Testis (tissue), 2 donors: Measurements from ENCODE around the gene RIPOR2.

Experiments used
- CTCF ChIP-seq, 3 experiments: fragments of 450-650 bp in 2 of 3; fragments of 200-600 bp in 1 of 3; sonication (generic) in 1 of 3; IDR thresholded peaks; one replicate each; pipeline ENCODE4 v1.5.1; 2016 to 2019; ENCODE audit warnings: antibody characterized with exemption in 3 of 3, mild to moderate bottlenecking in 2 of 3, moderate library complexity in 1 of 3
- POLR2A ChIP-seq: fragments of 450-650 bp; IDR thresholded peaks from one replicate; pipeline ENCODE4 v1.6.1; 2017; ENCODE audit warnings: antibody characterized with exemption, mild to moderate bottlenecking, moderate library complexity

- TF ChIP-seq POLR2A (no peak), CTCF (IDR thresholded peaks at IDR 0.05) (no peak)
These were observed 71.4 kb downstream of the RIPOR2 start for GRCh38 chr6:24864343-24864742.
